ENCODE data around the gene TMEM243. TPM values are rescaled to one million over a fixed set of nuclear protein-coding genes. Genes with fewer than 3 reads are reported as not detected.
"Not testable (repeated sequence)": the region's sequence is repeated elsewhere in the genome, so short reads cannot be mapped to it uniquely, and the experiment has no call there.

The TMEM243 gene
- 10 to 100 TPM; 58.6 to 65.6 TPM for total RNA-seq

GRCh38 chr7:87219545-87220025 lies at the start of gene TMEM243:
TMEM243 (minus strand) TSS chr7:87219732; CDS start chr7:87219503, 229 bp downstream.
- peak within 1 kb of the TSS; percentile 96 for H3K27ac Mint-ChIP-seq
- ATAC-seq (replicated peaks in 1 of 2) (peak; percentile 67 to 68), DNase-seq (peak; percentile 84 to 89)
- H3K27me3 Mint-ChIP-seq (ENCODE audit: low read depth), result peaks cover 11% of the 10 kb centered on the region
- H3K4me1 Mint-ChIP-seq (ENCODE audit: low read depth), result peaks cover 32% of the 10 kb centered on the region
- H3K36me3 Mint-ChIP-seq (ENCODE audit: insufficient read depth in 2 of 2), result peaks cover 2 to 10% of the 10 kb centered on the region in 2 donors
- no peaks in the 10 kb centered on the region for H3K9me3 Mint-ChIP-seq
- peak within 1 kb of the TSS; percentile 97 to 100 for H3K4me3 Mint-ChIP-seq

- Mint-ChIP-seq H3K4me1 (ENCODE audit: low read depth) (no peaks in the 10 kb centered on the region), H3K36me3 (ENCODE audit: insufficient read depth in 2 of 2) (peaks cover 0 to 1% of the 10 kb centered on the region in 2 donors), H3K4me3 (no peak overlapping the region), H3K27me3 (ENCODE audit: low read depth) (peaks cover 20% of the 10 kb centered on the region), H3K27ac (no peak overlapping the region), H3K9me3 (peaks cover 0 to 2% of the 10 kb centered on the region in 2 donors)
- no peak for ATAC-seq (replicated peaks in 1 of 2)
- no peak for DNase-seq
These were observed 47.8 kb upstream of the TMEM243 start for GRCh38 chr7:87267239-87267900.

- no peak for DNase-seq
- ATAC-seq (replicated peaks in 1 of 2), result no peak
- Mint-ChIP-seq H3K27me3 (ENCODE audit: low read depth) (peaks cover 27% of the 10 kb centered on the region), H3K9me3 (peaks cover 0 to 2% of the 10 kb centered on the region in 2 donors), H3K27ac (no peak overlapping the region), H3K4me3 (no peak overlapping the region), H3K36me3 (ENCODE audit: insufficient read depth in 2 of 2) (no peaks in the 10 kb centered on the region), H3K4me1 (ENCODE audit: low read depth) (no peaks in the 10 kb centered on the region)
These were observed 44.0 kb upstream of the TMEM243 start for GRCh38 chr7:87263537-87263936.

GRCh38 chr7:87253589-87254087 lies 34.1 kb upstream of the TMEM243 start:
- H3K27me3 Mint-ChIP-seq (ENCODE audit: low read depth), result peaks cover 24% of the 10 kb centered on the region
- H3K4me3 Mint-ChIP-seq, result no peak overlapping the region
- no peak overlapping the region for H3K27ac Mint-ChIP-seq
- H3K9me3 Mint-ChIP-seq, result peaks cover 0 to 2% of the 10 kb centered on the region in 2 donors
- ATAC-seq (replicated peaks in 1 of 2) (no peak), DNase-seq (no peak)
- H3K36me3 Mint-ChIP-seq (ENCODE audit: insufficient read depth in 2 of 2), result no peaks in the 10 kb centered on the region
- peaks cover 3% of the 10 kb centered on the region for H3K4me1 Mint-ChIP-seq (ENCODE audit: low read depth)

GRCh38 chr7:87245671-87246070 lies 26.1 kb upstream of the TMEM243 start:
- not testable (repeated sequence) for H3K4me3 Mint-ChIP-seq; H3K9me3 Mint-ChIP-seq; H3K4me1 Mint-ChIP-seq (ENCODE audit: low read depth); H3K27ac Mint-ChIP-seq; ATAC-seq (replicated peaks in 1 of 2); DNase-seq
- H3K27me3 Mint-ChIP-seq (ENCODE audit: low read depth), result peaks cover 21% of the 10 kb centered on the region
- peaks cover 4 to 12% of the 10 kb centered on the region in 2 donors for H3K36me3 Mint-ChIP-seq (ENCODE audit: insufficient read depth in 2 of 2)

GRCh38 chr7:87238464-87239051 lies 19.0 kb upstream of the TMEM243 start:
- DNase-seq; H3K4me3 Mint-ChIP-seq; H3K36me3 Mint-ChIP-seq (ENCODE audit: insufficient read depth in 2 of 2); H3K9me3 Mint-ChIP-seq; H3K27ac Mint-ChIP-seq; ATAC-seq (replicated peaks in 1 of 2): not testable (repeated sequence)
- peaks cover 22% of the 10 kb centered on the region for H3K27me3 Mint-ChIP-seq (ENCODE audit: low read depth)
- peaks cover 22% of the 10 kb centered on the region for H3K4me1 Mint-ChIP-seq (ENCODE audit: low read depth)

GRCh38 chr7:87234949-87235348 lies 15.4 kb upstream of the TMEM243 start:
- DNase-seq (no peak), ATAC-seq (replicated peaks in 1 of 2) (peak; percentile 68 to 81)
- H3K27ac Mint-ChIP-seq, result no peak overlapping the region
- peaks cover 22% of the 10 kb centered on the region for H3K4me1 Mint-ChIP-seq (ENCODE audit: low read depth)
- H3K9me3 Mint-ChIP-seq, result no peaks in the 10 kb centered on the region
- peaks cover 12% of the 10 kb centered on the region for H3K27me3 Mint-ChIP-seq (ENCODE audit: low read depth)
- no peak overlapping the region for H3K4me3 Mint-ChIP-seq
- no peaks in the 10 kb centered on the region for H3K36me3 Mint-ChIP-seq (ENCODE audit: insufficient read depth in 2 of 2)

GRCh38 chr7:87231711-87232110 lies 12.2 kb upstream of the TMEM243 start:
- Mint-ChIP-seq H3K27me3 (ENCODE audit: low read depth) (peaks cover 8% of the 10 kb centered on the region), H3K36me3 (ENCODE audit: insufficient read depth in 2 of 2) (no peaks in the 10 kb centered on the region), H3K27ac (no peak overlapping the region), H3K4me3 (no peak overlapping the region), H3K9me3 (no peaks in the 10 kb centered on the region), H3K4me1 (ENCODE audit: low read depth) (peaks cover 22% of the 10 kb centered on the region)
- ATAC-seq (replicated peaks in 1 of 2) (no peak), DNase-seq (no peak)

GRCh38 chr7:87231258-87231657 lies 11.7 kb upstream of the TMEM243 start:
- H3K27ac Mint-ChIP-seq, result no peak overlapping the region
- H3K9me3 Mint-ChIP-seq, result no peaks in the 10 kb centered on the region
- no peak for ATAC-seq (replicated peaks in 1 of 2)
- H3K27me3 Mint-ChIP-seq (ENCODE audit: low read depth), result peaks cover 8% of the 10 kb centered on the region
- peaks cover 23% of the 10 kb centered on the region for H3K4me1 Mint-ChIP-seq (ENCODE audit: low read depth)
- no peak overlapping the region for H3K4me3 Mint-ChIP-seq
- DNase-seq, result no peak
- no peaks in the 10 kb centered on the region for H3K36me3 Mint-ChIP-seq (ENCODE audit: insufficient read depth in 2 of 2)

GRCh38 chr7:87226495-87226894 lies 7.0 kb upstream of the TMEM243 start:
- Mint-ChIP-seq H3K36me3 (ENCODE audit: insufficient read depth in 2 of 2) (no peaks in the 10 kb centered on the region), H3K4me1 (ENCODE audit: low read depth) (peaks cover 16% of the 10 kb centered on the region), H3K27ac (no peak overlapping the region), H3K9me3 (no peaks in the 10 kb centered on the region), H3K4me3 (peak overlapping the region in 1 of 2 donors; percentile 8), H3K27me3 (ENCODE audit: low read depth) (peaks cover 10% of the 10 kb centered on the region)
- DNase-seq (no peak), ATAC-seq (replicated peaks in 1 of 2) (peak in 1 of 2 donors; percentile 46)

GRCh38 chr7:87225696-87226095 lies 6.2 kb upstream of the TMEM243 start:
- Mint-ChIP-seq H3K27ac (no peak overlapping the region), H3K36me3 (ENCODE audit: insufficient read depth in 2 of 2) (no peaks in the 10 kb centered on the region), H3K4me1 (ENCODE audit: low read depth) (peaks cover 21% of the 10 kb centered on the region), H3K4me3 (peak overlapping the region in 1 of 2 donors; percentile 9), H3K9me3 (no peaks in the 10 kb centered on the region), H3K27me3 (ENCODE audit: low read depth) (peaks cover 18% of the 10 kb centered on the region)
- DNase-seq (no peak), ATAC-seq (replicated peaks in 1 of 2) (no peak)

- Mint-ChIP-seq H3K9me3 (no peaks in the 10 kb centered on the region), H3K27ac (no peak overlapping the region), H3K27me3 (ENCODE audit: low read depth) (peaks cover 15% of the 10 kb centered on the region), H3K4me3 (no peak overlapping the region), H3K4me1 (ENCODE audit: low read depth) (peaks cover 23% of the 10 kb centered on the region), H3K36me3 (ENCODE audit: insufficient read depth in 2 of 2) (peaks cover 2 to 9% of the 10 kb centered on the region in 2 donors)
- ATAC-seq (replicated peaks in 1 of 2) (peak; percentile 36 to 47), DNase-seq (no peak)
These were observed 4.1 kb upstream of the TMEM243 start for GRCh38 chr7:87223666-87224065.

GRCh38 chr7:87220734-87221215 lies 1.2 kb upstream of the TMEM243 start:
- no peak for ATAC-seq (replicated peaks in 1 of 2)
- Mint-ChIP-seq H3K27ac (no peak overlapping the region), H3K4me3 (peak overlapping the region; percentile 97 to 100), H3K27me3 (ENCODE audit: low read depth) (peaks cover 11% of the 10 kb centered on the region), H3K4me1 (ENCODE audit: low read depth) (peaks cover 25% of the 10 kb centered on the region), H3K9me3 (no peaks in the 10 kb centered on the region), H3K36me3 (ENCODE audit: insufficient read depth in 2 of 2) (peaks cover 2 to 10% of the 10 kb centered on the region in 2 donors)
- no peak for DNase-seq
